HEK293 (cell line): Measurements from ENCODE around the gene WAPL.
A peak's percentile ranks its signal among the peaks of the same experiment; 100 is the strongest.
"Not testable (repeated sequence)": the region's sequence is repeated elsewhere in the genome, so short reads cannot be mapped to it uniquely, and the experiment has no call there.

Source experiments
- SP7 ChIP-seq: fragments of 450-650 bp; formaldehyde crosslinking; IDR thresholded peaks from 2 replicates; pipeline ENCODE4 v1.5.1; 2016; ENCODE audit warnings: missing biosample characterization, missing genetic modification characterization
- ZNF274 ChIP-seq, 2 experiments: fragments of 200-500 bp in 1 of 2; fragments of 450-650 bp in 1 of 2; sonication (Bioruptor generic) in 1 of 2; formaldehyde crosslinking in 1 of 2; IDR thresholded peaks; 2 replicates each; pipeline versions ENCODE4 v1.5.1 to v1.6.1; 2014 to 2016; ENCODE audit warnings: borderline replicate concordance in 1 of 2, inconsistent platforms in 1 of 2, low read length in 1 of 2, missing biosample characterization in 1 of 2, missing genetic modification characterization in 1 of 2
- TF ChIP-seq, protein P1 (sequence below): fragments of 450-650 bp; formaldehyde crosslinking; IDR thresholded peaks from 2 replicates; pipeline ENCODE4 v1.5.1; 2016; ENCODE audit warnings: missing biosample characterization, missing genetic modification characterization
- TF ChIP-seq, protein P2 (sequence below): fragments of 450-650 bp; formaldehyde crosslinking; IDR thresholded peaks from 2 replicates; pipeline ENCODE4 v1.5.1; 2016; ENCODE audit warnings: missing biosample characterization, missing genetic modification characterization
- TF ChIP-seq, protein P3 (sequence below): fragments of 450-650 bp; formaldehyde crosslinking; IDR thresholded peaks from 2 replicates; pipeline ENCODE4 v1.5.1; 2016; ENCODE audit warnings: missing biosample characterization, missing genetic modification characterization

DNA sequence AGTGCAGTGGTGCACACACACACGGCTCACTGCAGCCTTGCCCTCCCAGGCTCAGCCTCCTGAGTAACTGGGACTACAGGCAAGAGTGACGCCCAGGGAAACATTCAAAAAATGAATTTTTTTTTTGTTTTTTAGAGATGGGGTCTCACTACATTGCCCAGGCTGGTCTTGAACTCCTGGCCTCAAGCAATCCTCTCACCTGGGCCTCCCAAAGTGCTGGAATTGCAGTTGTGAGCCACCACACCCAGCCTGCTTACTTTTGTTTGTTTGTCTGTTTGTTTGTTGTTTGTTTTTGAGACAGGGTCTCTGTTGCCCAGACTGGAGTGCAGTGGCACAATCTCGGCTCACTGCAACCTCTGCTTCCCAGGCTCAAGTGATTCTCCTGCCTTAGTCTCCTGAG is 7.1 kb upstream of the WAPL start:
- TF ChIP-seq, protein P1, sequence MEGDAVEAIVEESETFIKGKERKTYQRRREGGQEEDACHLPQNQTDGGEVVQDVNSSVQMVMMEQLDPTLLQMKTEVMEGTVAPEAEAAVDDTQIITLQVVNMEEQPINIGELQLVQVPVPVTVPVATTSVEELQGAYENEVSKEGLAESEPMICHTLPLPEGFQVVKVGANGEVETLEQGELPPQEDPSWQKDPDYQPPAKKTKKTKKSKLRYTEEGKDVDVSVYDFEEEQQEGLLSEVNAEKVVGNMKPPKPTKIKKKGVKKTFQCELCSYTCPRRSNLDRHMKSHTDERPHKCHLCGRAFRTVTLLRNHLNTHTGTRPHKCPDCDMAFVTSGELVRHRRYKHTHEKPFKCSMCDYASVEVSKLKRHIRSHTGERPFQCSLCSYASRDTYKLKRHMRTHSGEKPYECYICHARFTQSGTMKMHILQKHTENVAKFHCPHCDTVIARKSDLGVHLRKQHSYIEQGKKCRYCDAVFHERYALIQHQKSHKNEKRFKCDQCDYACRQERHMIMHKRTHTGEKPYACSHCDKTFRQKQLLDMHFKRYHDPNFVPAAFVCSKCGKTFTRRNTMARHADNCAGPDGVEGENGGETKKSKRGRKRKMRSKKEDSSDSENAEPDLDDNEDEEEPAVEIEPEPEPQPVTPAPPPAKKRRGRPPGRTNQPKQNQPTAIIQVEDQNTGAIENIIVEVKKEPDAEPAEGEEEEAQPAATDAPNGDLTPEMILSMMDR (tag by site-specific recombination): not testable (repeated sequence)
- TF ChIP-seq, protein P2, sequence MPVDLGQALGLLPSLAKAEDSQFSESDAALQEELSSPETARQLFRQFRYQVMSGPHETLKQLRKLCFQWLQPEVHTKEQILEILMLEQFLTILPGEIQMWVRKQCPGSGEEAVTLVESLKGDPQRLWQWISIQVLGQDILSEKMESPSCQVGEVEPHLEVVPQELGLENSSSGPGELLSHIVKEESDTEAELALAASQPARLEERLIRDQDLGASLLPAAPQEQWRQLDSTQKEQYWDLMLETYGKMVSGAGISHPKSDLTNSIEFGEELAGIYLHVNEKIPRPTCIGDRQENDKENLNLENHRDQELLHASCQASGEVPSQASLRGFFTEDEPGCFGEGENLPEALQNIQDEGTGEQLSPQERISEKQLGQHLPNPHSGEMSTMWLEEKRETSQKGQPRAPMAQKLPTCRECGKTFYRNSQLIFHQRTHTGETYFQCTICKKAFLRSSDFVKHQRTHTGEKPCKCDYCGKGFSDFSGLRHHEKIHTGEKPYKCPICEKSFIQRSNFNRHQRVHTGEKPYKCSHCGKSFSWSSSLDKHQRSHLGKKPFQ (tag by site-specific recombination): not testable (repeated sequence)
- not testable (repeated sequence) for TF ChIP-seq ZNF274 (IDR thresholded peaks at IDR 0.05; ENCODE audit: low read length); ZNF274 (tag by site-specific recombination; IDR thresholded peaks at IDR 0.05; ENCODE audit: borderline replicate concordance); SP7 (tag by site-specific recombination)
- TF ChIP-seq, protein P3, sequence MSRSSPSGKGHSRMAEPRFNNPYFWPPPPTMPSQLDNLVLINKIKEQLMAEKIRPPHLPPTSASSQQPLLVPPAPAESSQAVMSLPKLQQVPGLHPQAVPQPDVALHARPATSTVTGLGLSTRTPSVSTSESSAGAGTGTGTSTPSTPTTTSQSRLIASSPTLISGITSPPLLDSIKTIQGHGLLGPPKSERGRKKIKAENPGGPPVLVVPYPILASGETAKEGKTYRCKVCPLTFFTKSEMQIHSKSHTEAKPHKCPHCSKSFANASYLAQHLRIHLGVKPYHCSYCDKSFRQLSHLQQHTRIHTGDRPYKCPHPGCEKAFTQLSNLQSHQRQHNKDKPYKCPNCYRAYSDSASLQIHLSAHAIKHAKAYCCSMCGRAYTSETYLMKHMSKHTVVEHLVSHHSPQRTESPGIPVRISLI (tag by site-specific recombination): 0 out of 2 replicates have a peak, but pooled peaks have one; percentile 5
